CD4-positive, alpha-beta T cell treated with Interleukin-6 for 4 hours (primary cell): Measurements from ENCODE around the gene DLG1.
"Not testable (repeated sequence)": the region's sequence is repeated elsewhere in the genome, so short reads cannot be mapped to it uniquely, and the experiment has no call there.

ENCODE experiments used
- DNase-seq: peaks from one replicate; pipeline ENCODE4 v3.0.0-alpha.2; 2020; ENCODE audit warnings: mixed read lengths

Gene DLG1

DNA sequence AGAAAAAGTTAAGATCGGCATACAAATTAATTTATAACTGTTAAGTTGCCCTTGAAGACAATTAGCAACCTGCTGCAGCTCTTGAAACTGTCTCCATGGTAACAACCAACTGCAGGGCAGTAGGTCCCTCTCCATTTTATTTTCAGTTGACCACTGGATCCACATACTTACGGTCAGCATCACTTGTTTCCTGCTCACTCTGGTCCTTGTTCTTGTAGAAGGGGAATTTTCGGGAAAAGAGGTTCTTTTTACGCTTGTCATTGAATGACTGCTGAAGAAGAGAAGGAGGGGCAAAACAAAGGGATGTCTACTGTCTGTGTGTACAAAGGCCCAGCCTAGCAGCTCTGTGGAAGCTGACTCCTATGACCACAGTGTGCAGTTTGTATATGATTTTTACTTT, 222.0 kb downstream of the DLG1 start:
- no peak for DNase-seq

DNA sequence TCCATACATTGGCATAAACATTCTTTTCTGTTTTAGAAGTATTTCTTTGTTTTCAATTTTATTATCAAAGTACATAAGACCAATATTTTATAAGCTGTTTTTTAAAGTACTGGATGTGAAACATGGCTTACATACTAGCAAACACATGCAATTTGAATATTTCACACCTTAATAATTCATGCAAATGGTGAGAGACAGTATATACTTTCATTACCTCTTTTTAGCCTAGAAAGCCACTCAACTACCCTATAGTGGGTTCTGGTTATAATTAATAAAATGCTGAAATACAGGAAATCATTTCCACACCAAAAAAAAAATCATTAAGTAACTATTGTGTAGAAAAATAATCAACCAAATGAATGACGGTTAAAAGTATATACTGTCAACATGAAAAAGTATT, 230.3 kb downstream of the DLG1 start:
- DNase-seq, result no peak

DNA sequence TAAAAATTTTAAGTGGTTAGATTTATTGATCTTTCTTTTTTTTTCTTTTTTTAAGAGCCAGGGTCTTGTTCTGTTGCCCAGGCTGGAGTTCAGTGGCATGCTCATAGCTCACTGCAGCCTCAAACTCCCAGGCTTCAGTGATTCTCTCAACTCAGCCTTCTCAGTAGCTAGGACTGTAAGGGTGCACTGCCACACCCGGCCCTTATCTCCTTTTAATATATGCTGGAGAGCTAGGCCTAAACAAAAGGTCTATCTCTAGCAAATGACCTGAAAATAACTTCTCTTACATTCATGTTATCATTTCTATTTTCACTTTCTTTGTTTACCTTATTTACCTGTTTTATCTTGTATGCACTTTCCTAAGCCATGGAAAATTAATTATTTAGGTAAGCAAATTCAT, 233.6 kb downstream of the DLG1 start:
- no peak for DNase-seq

GRCh38 chr3:197062446-197062845, 236.0 kb downstream of the DLG1 start:
- no peak for DNase-seq

DNA sequence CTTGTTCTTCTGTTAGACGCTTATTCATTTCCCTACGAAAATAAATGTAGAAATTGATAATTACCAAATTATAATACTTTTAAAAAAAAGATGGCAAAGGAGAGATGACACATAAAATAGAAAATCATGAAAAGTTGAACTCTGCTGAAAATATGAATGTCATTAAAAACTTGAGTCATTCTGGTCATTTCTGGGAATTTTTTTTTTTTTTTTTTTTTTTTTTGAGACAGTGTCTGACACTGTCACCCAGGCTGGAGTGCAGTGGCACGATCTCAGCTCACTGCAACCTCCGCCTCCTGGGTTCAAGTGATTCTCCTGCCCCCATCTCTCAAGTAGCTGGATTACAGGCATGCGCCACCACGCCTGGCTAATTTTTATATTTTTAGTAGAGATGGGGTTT, 246.8 kb downstream of the DLG1 start:
- DNase-seq, result not testable (repeated sequence)

- DNase-seq, result no peak
Observed at GRCh38 chr3:197050511-197050910, 247.9 kb downstream of the DLG1 start.

GRCh38 chr3:197042539-197042938, 255.9 kb downstream of the DLG1 start:
- DNase-seq, result no peak

DNA sequence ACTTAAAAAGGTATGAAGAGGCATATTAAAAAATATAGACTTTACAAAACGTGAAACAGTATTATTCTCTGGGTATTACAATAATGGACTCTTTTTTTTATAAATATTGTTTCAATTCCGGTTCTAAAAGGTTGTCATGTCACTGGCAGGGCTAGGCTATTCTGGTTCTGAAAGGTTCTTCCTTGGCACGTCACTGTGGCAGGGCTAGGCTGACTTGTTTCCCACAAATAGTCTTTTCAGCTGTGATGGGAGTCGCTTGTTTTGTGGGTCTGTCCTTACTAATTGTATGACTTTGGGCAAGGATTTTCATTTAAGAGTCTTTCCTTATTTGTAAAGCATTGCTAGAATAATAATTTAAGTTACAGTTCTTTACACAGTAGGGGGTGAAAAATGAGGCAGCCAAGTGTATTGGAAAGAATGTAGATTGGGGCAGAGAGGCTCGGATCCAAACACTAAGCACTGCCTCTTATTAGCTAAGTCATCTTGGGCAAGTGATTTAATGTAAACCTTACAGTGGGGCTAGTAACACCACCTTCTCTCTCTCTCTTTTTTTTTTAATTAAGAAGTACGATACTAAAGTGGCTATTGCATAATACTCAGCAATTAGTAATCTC, 256.4 kb downstream of the DLG1 start:
- no peak for DNase-seq

DNA sequence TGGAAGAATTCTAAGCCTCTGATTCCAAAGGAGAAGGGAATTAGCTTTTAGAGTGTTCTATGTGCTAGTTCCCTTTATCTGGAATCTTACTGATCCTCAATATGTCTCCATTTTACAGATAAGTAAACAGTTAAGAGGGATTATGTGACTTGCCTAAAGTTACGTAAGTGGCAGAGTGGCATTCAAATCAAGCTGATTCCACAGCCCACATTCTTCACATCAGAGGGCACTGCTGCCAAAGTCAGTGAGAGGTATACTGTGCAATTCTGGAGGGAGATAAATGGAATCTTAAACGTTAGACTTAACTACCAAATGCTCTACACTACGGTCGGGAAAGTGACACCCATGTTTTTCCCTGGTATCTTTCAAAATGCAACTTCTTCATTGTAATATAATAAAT, 257.8 kb downstream of the DLG1 start:
- DNase-seq, result no peak

DNA sequence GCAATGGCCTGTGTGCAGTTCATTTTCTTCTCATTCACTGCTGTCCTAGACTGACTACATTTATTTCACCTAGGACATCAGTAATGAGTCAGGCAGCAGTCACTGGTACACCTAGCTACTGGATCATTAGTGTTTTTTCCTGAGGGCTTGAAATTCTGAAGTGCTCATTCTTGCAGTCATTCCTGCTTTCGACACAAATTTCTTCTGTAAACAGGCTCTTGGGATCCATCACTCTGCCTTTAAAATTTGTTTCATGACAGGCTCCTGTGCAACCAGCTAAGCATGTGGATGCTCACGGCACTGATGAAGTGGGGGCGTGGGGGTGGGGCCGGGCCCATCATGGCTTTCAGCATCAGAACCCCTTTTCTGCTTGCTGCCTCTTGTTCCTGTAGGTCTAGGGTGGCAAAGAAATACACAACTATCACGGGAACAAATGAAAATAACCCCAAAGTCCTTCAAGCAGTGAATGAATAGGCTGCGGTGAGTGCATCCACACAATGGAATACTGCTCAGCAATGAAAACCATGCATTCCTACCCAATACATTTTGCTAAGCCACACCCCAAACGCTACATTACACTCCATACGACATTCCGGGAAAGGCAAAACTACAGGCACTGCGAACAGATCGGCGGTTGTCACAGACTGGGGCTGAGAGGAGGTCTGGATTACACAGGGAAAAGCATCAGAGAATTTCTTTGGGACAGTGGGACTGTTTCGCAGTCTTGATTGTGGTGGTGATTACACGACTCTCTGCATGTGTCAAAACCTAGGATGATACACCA, 259.5 kb downstream of the DLG1 start:
- no peak for DNase-seq

DNA sequence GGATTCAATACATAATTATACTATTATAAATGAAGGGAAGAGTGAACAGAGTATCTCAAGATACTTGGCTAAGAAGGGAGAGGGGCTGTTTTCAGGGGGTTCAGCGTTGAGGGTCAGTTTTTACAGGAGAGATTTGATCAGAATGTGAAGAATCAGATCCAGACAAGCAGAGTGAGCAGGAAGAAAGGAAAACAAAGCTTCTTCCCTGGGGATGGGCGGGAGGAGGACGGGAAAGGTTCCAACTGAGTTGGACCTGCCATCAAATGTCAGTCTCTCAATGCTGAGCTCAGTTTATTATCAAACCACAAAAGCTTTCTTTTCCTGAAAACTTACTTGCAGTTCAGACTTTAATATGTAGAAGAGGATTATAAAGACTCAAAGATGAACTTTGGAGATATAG, 262.8 kb downstream of the DLG1 start:
- DNase-seq, result no peak

DNA sequence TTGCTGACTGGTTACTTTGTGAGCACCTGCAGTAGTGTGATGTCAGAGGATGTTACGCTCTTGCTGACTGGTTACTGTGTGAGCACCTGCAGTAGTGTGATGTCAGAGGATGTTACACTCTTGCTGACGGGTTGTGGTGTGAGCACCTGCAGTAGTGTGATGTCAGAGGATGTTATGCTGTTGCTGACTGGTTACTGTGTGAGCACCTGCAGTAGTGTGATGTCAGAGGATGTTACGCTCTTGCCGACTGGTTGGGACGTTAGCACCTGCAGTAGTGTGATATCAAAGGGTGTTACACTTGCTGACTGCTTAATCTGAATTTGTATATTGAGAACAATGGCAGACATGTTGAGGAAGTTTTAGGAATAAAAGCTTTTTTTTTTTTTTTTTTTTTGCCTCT, 263.6 kb downstream of the DLG1 start:
- not testable (repeated sequence) for DNase-seq

DNA sequence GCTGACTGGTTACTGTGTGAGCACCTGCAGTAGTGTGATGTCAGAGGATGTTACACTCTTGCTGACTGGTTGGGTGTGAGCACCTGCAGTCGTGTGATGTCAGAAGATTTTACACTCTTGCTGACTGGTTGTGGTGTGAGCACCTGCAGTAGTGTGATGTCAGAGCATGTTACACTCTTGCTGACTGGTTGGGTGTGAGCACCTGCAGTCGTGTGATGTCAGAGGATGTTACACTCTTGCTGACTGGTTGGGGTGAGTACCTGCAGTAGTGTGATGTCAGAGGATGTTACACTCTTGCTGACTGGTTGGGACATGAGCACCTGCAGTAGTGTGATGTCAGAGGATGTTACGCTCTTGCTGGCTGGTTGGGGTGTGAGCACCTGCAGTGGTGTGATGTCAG, 264.6 kb downstream of the DLG1 start:
- DNase-seq, result not testable (repeated sequence)

GRCh38 chr3:197031315-197032285, 266.8 kb downstream of the DLG1 start:
- DNase-seq, result no peak

GRCh38 chr3:197030379-197031314, 267.8 kb downstream of the DLG1 start:
- no peak for DNase-seq

DNA sequence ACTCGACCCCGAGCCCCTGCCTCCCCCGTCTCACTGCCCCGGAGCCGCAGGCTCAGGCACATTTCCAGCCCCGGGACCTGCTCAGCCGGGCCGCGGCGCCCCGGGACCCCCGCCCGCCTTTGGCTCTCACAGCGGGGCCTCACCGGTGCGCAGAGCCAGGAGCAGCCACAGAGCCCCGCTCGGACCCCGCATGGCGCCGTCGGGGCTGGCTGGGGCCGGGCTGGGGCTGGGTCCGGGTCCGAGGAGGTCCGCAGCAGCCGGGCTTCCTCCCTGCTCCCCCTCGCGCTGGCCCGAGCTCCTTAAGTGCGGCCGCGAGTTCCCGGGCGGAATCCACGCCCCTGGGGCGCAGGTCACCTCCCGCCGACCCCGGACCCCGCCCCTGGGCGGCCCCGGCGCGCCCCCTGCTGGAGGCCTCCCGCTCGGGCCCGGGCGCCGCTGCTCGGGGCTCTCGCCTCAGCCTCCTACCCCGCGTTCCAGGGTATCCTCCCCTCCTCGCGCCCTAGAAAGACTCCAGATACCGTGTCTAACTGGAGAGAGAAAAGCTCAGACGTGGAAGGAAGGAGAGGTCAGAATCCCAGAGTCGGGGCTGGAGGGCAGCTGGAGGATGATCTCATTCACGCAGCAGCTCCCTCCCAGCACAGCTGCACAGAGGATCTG, 268.8 kb downstream of the DLG1 start, which contains the start of gene MELTF:
TSS of gene MELTF (minus strand) at position 307 of the 657 bp plus-strand sequence. CDS start at position 192, 115 bp downstream.
- peak; percentile 77 for DNase-seq

GRCh38 chr3:197028728-197029510, 269.5 kb downstream of the DLG1 start:
- DNase-seq, result peak; percentile 27

DNA sequence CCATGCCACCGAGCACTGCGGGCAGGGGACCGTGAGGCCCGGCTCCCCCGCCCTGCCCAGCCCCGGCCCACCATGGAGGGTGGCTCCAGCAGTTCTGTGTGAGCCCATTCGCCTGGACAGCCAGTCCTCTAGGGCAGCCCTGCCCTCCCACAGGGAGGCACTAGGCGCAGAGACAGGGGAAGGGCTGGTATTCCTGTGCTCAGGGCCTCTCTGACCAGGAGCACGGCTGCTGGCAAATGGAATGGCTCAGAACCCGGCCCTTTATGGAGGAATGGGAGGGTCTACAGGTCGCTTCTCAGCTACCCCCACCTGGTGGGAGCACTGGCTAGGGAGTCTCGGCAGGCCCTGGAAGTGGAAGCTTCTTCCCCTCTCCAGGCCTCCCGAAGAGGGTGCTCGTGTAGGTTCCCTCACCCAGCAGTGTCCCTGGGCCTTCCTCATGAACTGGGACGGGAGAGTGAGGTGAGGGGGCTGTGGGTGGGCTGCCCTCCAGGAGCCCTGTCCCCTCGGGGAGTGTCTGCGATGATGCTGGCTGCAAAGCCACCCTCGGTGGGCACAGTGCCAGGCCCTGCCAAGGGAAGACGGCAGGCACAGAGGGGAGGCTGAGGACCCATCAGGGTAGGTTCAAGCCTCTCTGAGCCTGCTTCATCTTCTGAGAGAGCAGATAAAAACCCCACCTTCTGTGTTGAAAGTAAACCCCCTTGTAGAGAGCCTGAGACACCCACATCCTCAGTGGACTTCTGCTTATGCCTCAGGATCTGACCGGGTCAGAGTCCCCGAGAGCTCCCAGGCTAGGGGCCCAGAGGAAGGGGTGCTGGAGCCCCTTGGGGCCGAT, 270.3 kb downstream of the DLG1 start:
- no peak for DNase-seq

- DNase-seq, result no peak
Observed at GRCh38 chr3:197027151-197027895, 271.1 kb downstream of the DLG1 start.
